TTC549 (cell line): Measurements from ENCODE around the gene IGFL1.
"Not testable (repeated sequence)": the region's sequence is repeated elsewhere in the genome, so short reads cannot be mapped to it uniquely, and the experiment has no call there.

Source experiments
- FAIRE-seq: peaks from 2 replicates; lab custom pipeline; 2012; peaks lifted over from hg19 to GRCh38; lab: Jason Lieb, UNC

IGFL1 gene

DNA sequence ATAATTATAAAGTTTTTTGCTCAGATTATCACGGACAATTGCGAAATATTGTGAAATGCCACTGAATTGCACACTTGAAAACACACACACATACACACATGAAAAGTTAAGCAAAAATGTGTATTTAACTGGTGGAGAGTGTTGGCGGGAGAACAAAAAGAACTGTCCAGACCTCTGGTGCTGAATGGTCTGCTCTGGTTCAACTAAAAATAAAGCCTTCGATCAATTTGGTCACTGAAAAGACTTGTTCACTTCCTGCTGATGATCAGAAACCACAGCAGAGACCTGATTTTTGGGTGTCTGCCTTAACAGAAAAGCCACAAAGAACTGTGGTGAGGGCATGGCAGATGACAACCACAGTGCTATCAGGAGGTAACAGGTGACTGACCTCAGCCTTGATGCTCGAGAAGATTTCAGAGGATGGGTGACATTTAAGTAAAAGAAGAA is 4.0 kb upstream of the IGFL1 start:
- no peak for FAIRE-seq

DNA sequence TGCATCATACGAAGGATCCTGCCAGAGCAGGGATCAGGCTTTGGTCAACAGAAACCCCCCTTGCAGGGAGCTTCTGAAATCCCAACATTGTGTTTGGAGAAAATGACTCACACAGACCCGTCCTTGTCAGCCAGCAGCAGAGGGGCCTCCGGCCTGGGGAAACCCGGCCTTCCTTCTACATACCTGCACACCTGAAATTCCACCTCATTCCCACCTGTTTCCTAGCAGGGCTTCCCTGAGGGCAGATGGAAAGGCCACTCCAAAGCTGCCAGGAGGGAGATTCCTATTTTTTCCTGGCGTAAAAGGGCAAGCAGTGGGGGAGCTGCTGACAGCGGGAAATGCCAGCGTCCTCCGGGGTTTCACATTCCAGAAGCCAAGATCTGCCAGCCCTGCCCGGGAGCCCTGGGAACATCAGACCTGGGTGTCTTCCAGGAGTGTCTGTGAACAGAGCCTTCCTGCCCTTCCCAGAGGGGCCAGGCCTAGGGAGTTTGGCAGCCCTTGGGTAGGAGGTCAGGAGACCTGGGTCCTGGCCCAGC is 3.0 kb upstream of the IGFL1 start:
- no peak for FAIRE-seq

DNA sequence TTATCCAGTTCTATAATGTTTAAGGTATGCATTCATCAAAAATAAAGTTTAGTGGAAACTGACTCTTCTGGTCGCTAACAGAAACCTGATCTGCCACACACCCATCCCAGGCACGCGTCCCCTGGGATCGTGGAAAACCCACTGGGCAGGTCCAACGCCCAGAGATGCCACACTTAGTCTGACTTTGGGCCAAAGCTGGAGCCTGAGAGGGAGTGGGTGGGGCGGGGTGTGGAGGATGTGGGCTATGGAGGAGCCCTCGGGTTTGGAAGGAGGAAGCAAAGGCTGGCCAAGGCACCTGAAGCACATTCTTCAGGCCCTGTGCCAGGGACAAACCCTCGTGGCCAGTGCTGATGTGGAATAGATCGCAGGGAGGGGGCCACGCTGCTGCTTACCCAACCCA is 2.5 kb downstream of the IGFL1 start:
- FAIRE-seq: no peak

DNA sequence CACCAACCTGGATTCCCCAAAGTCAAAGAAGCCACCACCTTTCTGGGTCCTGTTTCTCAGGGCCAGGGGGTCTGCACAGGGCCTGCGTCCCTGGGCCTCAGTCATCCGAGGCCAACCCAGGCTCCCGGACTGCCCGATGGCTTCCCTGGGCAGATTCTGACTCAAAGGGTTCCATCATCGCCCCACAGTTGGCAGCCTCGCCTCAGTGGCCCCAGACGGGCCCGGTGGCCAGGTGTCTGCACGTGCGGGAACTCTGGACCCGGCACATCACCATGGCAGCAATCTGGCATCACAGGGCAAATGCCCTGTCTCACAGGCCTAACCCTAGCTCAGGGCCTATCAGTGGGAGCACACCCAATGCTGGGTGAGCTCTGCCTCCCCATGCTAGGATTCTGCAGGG is 2.9 kb downstream of the IGFL1 start:
- no peak for FAIRE-seq

DNA sequence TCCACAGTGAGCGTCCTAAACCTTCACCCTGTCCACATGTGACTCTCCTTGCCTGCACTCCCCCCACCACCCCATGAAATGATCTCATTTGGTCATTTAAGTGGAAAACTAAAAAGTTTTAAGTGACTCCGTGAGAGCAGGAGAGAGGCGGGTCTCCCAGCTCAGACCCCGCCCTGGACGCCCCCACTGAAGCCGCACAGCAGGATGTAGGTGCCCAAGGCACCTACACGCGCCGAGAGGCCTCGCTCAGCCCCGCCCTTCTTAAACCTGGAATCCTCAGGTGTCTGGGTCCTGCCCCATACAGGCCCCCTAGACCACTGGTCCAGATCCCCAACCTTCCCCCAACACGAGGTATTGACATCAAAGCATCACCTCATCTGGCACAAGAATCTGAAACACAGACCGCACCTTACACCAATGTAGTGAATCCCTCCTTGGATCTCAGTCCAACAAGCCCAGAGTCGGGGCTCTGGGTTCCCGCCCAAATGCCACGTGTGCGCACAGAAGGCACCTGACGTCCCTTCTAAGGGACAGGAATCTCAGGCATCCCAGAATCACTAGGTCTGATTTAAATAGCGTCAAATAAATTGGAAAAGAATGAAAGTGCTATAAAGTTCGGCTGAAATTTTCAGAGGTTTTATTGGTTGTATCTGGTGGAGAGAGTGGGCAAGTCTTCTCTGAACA is 3.5 kb downstream of the IGFL1 start:
- FAIRE-seq: no peak

DNA sequence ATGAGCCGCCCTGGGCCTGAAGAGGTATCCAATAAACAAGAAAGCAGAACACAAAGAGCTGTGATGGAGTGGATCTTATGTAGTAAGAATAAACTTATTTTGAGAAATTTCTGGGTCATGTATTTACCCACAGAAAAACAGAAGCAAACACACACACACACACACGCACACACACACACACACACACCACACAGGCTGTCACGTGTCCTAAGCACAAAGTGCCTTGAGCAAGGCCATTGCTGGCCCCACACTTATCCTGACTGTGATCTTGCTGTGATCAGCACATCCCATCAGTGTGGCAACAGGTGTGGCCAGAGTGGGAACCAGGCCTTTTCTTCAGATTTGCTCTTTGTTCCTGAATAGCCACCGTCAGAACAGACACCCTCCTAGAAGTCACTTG is 4.3 kb downstream of the IGFL1 start:
- FAIRE-seq: not testable (repeated sequence)

DNA sequence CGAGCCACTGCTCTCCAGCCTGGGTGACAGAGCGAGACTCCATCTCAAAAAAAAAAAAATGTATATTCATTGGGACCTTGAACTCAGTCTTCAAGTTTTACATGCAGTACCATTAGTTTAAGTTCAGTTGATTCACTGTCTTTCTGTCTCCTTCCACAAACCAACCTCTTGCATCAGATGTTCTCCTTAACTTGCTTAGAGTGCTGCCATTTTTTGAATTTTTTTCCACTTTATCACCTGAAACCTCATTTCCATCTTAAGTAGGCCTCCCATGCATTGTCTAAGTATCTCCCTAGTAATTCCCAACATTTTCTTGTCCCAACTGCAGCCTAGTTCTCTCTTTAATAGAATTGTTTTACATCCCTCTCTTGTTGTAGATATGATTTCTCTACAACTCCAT is 8.6 kb downstream of the IGFL1 start:
- not testable (repeated sequence) for FAIRE-seq

DNA sequence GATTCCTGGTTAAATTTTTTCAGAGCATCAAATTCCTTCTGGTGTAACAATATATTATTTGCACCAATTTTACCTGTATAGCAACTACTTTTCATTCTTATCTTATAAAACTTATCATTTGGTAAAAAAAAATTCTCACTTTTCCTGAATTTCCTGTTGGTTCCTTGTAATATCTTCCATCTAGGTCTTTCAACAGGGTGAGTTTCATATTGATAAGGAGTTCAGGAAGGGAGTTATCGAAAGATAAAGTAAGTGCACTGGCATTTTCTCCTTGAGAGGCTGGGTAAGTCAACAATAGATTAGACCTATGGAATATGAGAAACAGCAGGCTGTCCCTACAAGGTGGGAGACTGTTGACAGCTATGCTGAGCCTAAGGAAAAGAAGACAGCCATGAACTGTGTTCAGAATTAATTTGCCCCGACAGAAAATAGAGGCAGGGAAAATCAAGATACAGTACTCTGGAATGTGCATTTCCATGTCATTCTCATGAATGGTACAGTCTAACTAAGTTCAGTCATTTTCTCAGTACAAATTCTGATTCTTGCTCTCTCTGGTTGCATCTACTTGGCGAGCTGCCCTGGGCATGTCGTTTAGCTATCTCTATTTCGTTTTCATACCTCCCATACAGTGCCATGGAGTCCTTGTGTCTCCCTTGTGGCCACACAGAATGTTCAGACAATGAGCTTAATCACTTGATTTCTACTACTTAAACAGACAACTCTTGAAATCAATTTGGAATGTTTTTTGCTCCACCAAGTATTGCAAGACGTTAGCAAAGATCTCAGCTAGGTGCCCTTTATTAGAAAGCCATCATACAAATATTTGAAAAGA is 9.9 kb downstream of the IGFL1 start:
- FAIRE-seq: no peak

DNA sequence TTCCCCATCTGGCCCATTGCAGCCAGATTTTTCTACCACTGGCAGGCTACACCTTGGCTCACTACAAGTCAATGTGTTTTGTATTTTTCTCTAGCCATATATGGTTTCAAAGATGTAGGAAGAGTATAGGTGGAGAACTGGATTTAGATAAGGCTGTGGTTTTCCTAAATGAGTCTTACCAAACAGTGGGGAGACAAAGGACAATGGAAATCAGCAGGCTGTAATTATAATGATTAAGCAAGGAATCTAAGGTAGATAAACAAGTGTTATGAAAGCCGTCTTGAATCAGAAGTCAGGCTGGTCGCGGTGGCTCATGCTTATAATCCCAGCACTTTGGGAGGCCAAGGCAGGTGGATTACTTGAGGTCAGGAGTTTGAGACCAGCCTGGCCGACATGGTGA is 11.2 kb downstream of the IGFL1 start:
- no peak for FAIRE-seq

DNA sequence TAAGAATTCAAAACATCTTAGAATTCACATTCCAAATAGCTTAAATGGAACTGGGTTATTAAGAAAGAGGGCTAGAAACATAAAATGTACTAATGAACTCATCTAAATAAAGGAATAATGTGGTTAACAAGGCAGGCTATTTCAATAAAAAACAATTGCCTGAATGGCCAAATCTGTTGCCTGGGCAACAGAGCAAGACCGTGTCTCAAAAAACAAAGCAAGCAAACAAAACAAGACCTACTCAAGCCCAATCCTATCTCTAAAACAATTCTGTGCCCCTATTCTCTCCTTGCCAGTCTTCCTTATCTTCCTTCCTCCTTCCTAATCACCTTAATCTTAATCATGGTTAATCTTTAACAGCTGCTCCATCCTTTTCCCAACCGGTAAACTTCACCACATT is 12.1 kb downstream of the IGFL1 start:
- FAIRE-seq: no peak

DNA sequence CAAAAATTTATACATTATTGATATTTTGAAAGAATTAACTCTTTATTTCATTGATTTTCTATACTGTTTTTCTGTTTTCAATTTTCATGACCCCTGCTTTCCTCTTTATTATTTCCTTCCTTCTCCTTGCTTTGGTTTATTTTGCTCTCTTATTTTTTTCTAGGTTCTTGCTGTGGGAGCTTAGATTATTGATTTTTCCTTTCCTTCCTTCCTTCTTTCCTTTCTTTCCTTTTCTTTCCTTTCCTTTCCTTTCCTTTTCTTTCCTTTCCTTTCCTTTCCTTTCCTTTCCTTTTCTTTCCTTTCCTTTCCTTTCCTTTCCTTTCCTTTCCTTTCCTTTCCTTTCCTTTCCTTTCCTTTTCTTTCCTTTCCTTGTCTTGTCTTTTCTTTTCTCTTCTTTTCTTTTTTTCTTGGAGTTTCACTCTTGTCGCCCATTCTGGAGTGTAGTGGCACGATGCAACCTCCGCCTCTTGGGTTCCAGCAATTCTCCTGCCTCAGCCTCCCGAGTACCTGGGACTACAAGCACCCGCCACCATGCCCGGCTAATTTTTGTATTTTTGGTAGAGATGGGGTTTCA is 13.6 kb downstream of the IGFL1 start:
- FAIRE-seq: not testable (repeated sequence)

DNA sequence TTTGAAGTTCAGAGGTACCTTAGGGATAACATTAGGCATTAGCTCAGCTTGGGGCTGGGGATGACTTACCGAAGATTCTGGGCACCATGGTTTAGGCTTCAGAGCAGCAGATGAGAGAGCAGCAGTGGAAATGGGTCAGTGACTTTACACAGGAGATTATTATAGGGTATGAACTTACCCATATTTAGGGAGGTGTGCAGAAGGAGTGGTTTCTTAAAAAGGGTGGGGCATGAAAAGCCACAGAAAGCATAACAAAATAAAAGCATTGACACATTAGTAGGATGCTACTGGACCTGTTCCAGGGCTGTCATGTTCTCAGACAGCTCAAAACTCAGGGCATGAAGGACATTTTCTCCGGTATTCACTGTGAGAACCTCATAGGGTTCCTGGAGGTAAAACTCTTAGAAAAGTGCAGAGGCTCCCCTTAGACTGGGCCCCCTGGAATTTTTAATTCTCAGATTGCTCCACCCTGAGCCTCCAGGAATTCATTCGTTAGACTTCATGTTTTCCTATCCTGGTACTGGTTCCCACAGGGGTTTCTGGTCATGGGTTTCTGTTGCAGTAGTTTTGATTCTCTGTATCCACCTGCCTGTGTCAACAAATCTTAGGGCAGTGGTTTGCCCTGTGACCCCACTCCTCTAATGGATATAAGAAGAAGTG is 20.7 kb downstream of the IGFL1 start:
- no peak for FAIRE-seq

DNA sequence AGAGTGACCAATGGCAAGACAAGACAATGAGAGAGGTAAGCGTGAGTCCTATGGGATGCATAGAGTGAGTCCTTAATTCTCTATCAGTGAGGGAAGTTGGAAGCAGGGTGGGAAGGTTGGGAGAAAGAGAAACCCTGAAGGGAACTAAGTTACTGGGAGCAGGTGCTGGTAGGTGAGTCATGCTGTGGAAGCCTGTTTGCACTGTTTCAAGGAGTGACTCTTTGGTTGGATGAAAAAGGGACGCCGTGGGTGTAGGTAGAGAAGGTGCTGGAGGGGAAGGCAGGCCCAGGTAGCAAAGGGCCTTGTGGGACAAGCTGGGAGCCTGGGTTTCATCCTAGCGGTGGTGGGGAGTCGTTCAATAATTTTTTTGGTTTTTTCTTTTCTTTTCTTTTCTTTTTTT is 21.9 kb downstream of the IGFL1 start:
- no peak for FAIRE-seq

DNA sequence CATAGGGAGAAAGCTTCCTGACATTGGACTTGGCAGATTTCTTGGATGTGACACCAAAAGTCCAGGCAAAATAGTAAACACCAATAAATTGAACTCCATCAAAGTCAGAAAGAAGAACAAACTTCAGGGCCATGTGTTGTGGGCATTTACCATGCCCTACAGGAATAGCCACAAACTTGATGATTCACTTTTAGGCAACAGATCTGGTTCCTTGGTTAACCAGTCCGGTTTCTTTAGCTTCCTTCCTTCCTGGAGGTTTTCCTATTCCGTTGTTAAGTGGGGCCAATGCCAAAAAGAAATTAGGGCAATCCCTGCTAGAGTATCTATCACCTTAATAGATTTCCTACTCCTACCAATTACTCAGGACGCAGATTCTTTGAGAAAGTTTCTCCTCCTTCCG is 25.2 kb downstream of the IGFL1 start:
- FAIRE-seq: no peak

DNA sequence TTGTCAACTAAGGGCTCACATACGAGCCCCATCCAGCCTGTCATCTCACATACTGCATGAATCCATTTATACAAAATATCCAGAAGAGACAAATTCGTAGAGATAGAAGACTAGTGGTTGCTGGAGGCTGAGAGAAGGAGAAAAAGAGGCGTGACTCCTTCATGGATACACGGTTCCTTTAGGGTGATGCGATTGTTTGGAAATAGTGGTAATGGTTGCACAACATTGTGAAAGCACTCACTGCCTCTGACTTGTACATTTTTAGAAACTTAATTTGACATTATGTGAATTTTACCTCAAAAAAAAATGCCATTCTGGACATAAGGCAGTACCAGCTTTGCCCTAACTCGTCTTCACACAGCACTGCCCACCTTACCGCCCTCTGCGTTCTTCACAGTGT is 27.3 kb downstream of the IGFL1 start:
- no peak for FAIRE-seq

DNA sequence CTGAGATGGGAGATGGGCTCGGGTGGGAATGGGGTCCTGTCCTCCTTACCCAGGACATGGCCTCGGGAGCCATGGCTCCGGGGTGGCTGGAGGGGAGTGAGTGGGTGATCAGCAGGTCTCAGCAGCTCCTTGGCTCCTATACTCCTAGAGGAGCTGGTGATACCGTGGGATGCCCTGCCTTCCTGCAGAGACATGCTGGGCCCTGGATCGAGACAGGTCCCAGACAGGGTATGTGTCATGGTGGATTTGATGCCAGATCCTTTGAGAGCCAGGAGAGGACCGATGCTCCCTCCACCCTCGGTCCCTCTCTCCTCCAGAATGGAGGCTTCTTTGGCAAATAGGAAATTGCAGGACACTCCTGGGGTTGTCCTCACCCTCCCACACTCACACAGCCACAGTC is 32.0 kb downstream of the IGFL1 start:
- FAIRE-seq: not testable (repeated sequence)

DNA sequence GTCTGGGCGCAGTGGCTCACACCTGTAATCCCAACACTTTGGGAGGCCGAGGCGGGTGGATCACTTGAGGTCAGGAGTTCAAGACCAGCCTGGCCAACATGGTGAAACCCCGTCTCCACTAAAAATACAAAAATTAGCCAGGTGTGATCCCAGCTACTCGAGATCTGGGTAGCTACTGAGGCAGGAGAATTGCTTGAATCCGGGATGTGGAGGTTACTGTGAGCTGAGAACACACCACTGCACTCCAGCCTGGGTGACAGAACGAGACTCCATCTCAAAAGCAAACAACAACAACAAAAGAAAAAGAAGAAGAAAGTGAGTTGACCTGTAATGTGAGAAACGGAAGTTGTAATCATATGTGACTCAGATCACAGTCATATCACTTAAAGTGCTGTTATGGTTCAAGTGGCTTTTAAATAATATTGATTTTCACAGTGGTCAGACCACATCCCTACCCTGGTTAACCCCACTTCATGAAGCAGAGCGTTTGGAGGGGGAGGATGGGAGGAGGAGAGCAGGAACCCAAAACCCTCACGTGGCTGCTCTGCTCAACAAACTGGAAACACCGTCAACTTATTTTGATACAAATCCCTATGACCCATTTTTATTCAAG is 33.2 kb downstream of the IGFL1 start:
- not testable (repeated sequence) for FAIRE-seq

DNA sequence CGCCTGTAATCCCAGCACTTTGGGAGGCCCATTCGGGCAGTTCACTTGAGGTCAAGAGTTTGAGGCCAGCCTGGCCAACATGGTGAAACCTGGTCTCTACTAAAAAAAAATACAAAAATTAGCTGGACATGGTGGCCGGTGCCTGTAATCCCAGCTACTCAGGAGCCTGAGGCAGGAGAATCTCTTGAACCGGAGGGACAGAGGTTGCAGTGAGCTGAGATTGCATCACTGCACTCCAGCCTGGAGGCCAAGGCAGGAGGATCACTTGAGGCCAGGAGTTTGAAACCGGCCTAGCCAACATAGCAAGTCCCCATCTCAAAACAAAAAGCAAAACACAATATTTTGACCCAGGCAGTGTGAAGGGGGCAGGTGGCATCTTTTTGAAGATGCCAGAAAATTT is 35.3 kb downstream of the IGFL1 start:
- not testable (repeated sequence) for FAIRE-seq

DNA sequence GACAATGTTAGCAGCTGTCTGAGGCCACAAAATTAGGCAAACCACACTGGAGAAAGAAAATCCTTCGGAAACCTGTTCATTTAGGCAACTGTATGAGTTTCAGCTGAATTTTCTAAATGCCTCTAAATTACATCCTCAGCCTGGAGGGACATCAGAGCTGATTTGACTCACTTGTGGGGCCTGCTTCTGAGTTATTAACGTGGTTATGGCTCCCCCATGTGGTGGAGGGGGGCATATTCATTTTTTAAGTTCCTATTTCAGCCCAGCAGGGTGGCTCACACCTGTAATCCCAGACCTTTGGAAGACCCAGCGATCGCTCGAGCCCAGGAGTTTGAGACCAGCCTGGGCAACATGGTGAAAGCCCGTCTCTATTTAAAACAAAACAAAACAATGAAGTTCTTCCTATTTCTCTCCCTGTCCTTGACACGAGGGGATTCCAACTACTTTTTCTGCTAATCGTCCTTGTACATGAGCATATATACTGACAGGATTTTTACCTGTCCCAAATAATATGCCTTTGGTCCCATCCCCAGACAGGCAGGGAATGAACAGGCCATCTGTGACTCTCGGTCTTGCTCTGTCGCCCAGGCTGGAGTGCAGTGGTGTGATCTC is 35.8 kb downstream of the IGFL1 start:
- peak; percentile 72 for FAIRE-seq

DNA sequence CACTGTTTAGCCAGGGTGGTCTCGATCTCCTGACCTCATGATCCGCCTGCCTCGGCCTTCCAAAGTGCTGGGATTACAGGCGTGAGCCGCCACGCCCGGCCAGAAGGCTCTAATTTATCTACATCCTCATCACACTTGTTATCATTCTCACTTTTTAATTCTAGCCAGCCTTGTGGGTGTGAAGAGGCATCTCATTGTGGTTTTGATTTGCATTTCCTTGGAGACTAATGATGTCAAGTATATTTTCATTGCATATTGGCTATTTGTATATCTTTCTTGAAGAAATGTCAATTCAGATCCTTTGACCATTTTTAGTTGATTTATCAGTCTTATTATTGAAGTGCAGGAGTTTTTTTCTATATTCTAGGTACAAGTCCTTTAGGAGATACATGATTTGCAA is 39.6 kb downstream of the IGFL1 start:
- no peak for FAIRE-seq

DNA sequence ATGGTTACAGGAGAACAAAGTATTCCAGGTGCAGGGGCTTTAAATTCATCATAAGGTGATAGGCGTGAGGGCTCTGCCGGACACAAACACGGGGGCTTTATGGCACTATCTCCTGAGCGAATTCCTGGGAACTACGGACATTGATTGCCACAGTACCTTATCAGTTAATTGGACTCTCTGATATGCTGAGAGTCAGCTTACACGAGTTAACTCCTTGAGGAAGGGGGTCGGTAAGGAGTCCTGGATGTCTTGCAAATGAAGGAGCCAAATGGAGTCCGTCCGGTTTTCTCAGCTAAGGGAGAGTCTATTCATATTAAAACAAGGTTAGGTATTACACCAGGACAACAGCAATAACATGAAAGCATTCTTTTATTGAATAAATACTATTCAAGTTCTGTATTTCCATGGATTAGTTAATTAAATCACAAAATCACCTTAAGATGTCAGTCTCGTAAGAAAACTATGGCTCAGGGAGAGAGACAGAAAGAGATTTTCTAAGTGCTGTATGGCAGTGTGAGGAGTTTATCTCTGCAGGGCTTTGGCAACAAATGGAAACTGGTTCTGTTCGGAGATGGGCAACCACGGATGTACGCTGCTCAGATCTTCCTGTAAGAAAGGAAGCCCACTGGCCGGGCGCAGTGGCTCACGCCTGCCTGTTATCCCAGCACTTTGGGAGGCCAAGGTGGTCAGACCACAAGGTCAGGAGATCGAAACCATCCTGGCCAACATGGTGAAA is 41.1 kb downstream of the IGFL1 start:
- FAIRE-seq: no peak
